ENCODE measurements around the gene SYNPO2. TPM values are rescaled to one million over a fixed set of nuclear protein-coding genes. Genes with fewer than 3 reads are reported as not detected.

Gene SYNPO2
- total and polyA plus RNA-seq, 2 of the 8 experiments (the other 6 are each of a cell fraction or from before 2014, with no cell fraction given): 0.50 to 4.2 TPM

DNA sequence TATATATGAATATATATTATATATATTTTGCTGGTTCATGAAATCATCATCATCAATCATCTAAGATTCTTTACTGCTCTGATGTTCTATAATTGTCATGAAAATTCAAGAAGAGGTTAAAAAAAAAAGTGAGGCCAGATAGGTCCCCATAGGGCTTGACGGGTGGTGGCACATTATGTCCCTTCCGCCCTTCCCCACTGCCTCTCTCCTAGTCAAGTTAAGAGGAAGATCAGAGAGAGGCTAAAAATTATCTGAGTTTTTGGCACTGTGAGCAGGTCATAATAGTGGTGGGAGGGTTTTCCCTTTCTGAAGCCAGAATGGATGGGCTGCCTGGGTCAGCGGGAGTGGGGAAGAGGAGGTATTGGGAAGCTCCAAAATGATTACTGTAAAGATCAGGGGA is 5.4 kb downstream of the SYNPO2 start:
- no peak overlapping the region for H3K4me3 ChIP-seq (ENCODE audit: extremely low read depth in 1 of 4, insufficient read depth in 2 of 4, low read depth in 3 of 4, low read length in 4 of 4)
- no peak for FAIRE-seq
- H3K79me2 ChIP-seq (ENCODE audit: control insufficient read depth in 1 of 2, insufficient read depth in 2 of 2, low read length in 2 of 2): no peaks in the 10 kb centered on the region
- no peak overlapping the region for H2BK20ac ChIP-seq (ENCODE audit: low read length)
- no peaks in the 10 kb centered on the region for H3K23me2 ChIP-seq (ENCODE audit: low read depth, low read length)
- no peak overlapping the region for H3K23ac ChIP-seq (ENCODE audit: insufficient read length)
- WGBS, 2 experiments (ENCODE audit: extremely low coverage in 1 of 2, insufficient coverage in 1 of 2, insufficient read length in 1 of 2, insufficient replicate concordance in 2 of 2, low coverage in 1 of 2, low lambda C conversion rate in 2 of 2, missing lambda C conversion rate in 1 of 2): 96% methylated on average over 3 of the region's 3 CpGs; no CpG with 5 or more reads in 1 of the 2 experiments
- no peak overlapping the region for H3K27ac ChIP-seq (ENCODE audit: low read depth, low read length)
- no peak for DNase-seq (ENCODE audit: low read depth in 1 of 2, low spot score in 2 of 2)
- H3K4me1 ChIP-seq (replicated peaks in 1 of 4; ENCODE audit: control insufficient read depth in 3 of 4, insufficient read depth in 4 of 4, low read length in 3 of 4): peaks cover 0 to 3% (median 1%) of the 10 kb centered on the region in 4 experiments; a peak in 3 of 7 replicates
- no peak overlapping the region for H3K9ac ChIP-seq (replicated peaks in 1 of 4; ENCODE audit: extremely low read depth in 1 of 4, low read depth in 3 of 4, low read length in 3 of 4)
- H4K20me1 ChIP-seq (replicated peaks in 1 of 2; ENCODE audit: control insufficient read depth in 1 of 2, insufficient read depth in 2 of 2, low read length in 2 of 2): no peaks in the 10 kb centered on the region
- POLR2A ChIA-PET (ENCODE audit: partially characterized antibody): interaction anchor here (0.6 to 1.2 kb wide), 3 partner anchors 40 to 87 kb away, joined by 3 read pairs; no protein-coding TSS in a partner anchor
- H4K8ac ChIP-seq (ENCODE audit: extremely low read depth, insufficient read depth, low read length): no peak overlapping the region
- H3K36me3 ChIP-seq (ENCODE audit: control insufficient read depth in 2 of 4, insufficient read depth in 4 of 4, low read length in 3 of 4): no peaks in the 10 kb centered on the region
- no peaks in the 10 kb centered on the region for H3K79me1 ChIP-seq (ENCODE audit: low read depth, low read length)
- H2BK12ac ChIP-seq (ENCODE audit: low read depth, low read length): no peak overlapping the region
- no peak overlapping the region for H3K56ac ChIP-seq (replicated peaks; ENCODE audit: insufficient read length, low read depth, low read length)
- no peak overlapping the region for H2BK15ac ChIP-seq (ENCODE audit: low read length)
- no peak overlapping the region for H4K5ac ChIP-seq (ENCODE audit: insufficient read length, low read depth, low read length)
- CTCF ChIA-PET (ENCODE audit: partially characterized antibody): interaction anchor here (1.0 to 1.2 kb wide), 2 partner anchors 8 to 10 kb away, joined by 3 read pairs; no protein-coding TSS in a partner anchor
- H2AK5ac ChIP-seq (ENCODE audit: low read depth, low read length): no peak overlapping the region
- no peak overlapping the region for H2BK5ac ChIP-seq (ENCODE audit: low read depth, low read length)
- H3K27me3 ChIP-seq (replicated peaks in 1 of 4; ENCODE audit: control insufficient read depth in 3 of 4, extremely low read depth in 1 of 4, insufficient read depth in 3 of 4, low read length in 3 of 4): no peaks in the 10 kb centered on the region
- no peak overlapping the region for H4K91ac ChIP-seq (replicated peaks; ENCODE audit: insufficient read length, low read length)
- no peak overlapping the region for H2BK120ac ChIP-seq (replicated peaks; ENCODE audit: low read depth, low read length)
- no peaks in the 10 kb centered on the region for H3K9me3 ChIP-seq (ENCODE audit: insufficient read depth in 2 of 2, low read depth in 1 of 2, low read length in 1 of 2)
- no peak overlapping the region for H2AFZ ChIP-seq (ENCODE audit: low read length)
- no peak overlapping the region for H3K14ac ChIP-seq (ENCODE audit: insufficient read length)
- no peak overlapping the region for H3K4ac ChIP-seq (replicated peaks; ENCODE audit: insufficient read length, low read depth, low read length)
- no peak overlapping the region for H3K4me2 ChIP-seq (ENCODE audit: insufficient read depth in 1 of 2, low read depth in 2 of 2, low read length in 2 of 2)
- H3K18ac ChIP-seq (ENCODE audit: extremely low read depth, low read length): no peak overlapping the region
- TF ChIP-seq RNF2 (IDR thresholded peaks at IDR 0.05; ENCODE audit: borderline replicate concordance, low read depth, low read length, missing control alignments, poor library complexity, severe bottlenecking): no peak
- TF ChIP-seq, protein P1, sequence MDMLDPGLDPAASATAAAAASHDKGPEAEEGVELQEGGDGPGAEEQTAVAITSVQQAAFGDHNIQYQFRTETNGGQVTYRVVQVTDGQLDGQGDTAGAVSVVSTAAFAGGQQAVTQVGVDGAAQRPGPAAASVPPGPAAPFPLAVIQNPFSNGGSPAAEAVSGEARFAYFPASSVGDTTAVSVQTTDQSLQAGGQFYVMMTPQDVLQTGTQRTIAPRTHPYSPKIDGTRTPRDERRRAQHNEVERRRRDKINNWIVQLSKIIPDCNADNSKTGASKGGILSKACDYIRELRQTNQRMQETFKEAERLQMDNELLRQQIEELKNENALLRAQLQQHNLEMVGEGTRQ (IDR thresholded peaks at IDR 0.05; ENCODE audit: low read length): no peak
- TF ChIP-seq TAF1 (IDR thresholded peaks at IDR 0.05; ENCODE audit: low read depth, low read length): no peak

Data from H1 (cell line).